ENCODE results near the gene FIBCD1. TPM values are rescaled to one million over a fixed set of nuclear protein-coding genes. Genes with fewer than 3 reads are reported as not detected.

The FIBCD1 gene
- total RNA-seq, 4 donors from 2014 or later: 4.2 TPM; not detected in 3

DNA sequence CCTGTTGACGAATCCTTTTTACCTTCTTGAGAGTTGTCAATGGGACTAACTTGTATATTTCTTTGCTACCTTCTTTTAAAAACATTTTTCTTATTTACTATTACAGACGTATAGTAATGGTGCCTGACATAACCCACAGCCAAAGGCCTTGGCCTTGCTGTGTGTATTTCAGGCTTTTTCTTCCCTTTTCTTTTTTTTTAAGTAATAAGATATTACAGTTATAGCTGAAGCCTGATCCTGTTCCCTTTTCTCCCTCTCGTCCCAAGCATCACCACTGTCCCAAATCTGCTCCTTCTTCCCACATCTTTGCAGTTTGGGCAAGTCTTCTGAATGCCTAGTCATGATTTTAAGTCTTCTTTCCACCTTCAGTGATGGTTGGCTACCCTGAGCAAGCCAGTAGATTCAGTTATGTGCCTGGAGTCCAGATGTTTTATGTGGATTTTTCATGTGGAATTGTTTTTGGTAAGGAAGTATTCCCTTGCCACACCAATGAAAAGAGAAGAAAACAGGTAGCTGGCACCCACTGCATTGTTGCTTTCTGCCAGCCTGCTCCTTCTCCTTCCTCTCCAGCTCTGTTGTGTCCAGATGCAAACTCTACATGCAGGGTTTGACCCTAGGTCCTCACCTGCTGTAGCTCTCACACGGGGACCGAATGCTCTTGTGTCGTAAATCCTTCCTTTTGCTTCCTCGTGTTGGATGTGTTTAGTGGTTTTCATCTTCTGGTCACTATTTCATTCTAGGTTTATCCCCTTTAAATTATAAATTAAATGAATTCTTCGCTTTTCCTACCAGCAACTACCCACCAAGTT lies 77.5 kb downstream of the FIBCD1 start:
- TF ChIP-seq, protein P1, sequence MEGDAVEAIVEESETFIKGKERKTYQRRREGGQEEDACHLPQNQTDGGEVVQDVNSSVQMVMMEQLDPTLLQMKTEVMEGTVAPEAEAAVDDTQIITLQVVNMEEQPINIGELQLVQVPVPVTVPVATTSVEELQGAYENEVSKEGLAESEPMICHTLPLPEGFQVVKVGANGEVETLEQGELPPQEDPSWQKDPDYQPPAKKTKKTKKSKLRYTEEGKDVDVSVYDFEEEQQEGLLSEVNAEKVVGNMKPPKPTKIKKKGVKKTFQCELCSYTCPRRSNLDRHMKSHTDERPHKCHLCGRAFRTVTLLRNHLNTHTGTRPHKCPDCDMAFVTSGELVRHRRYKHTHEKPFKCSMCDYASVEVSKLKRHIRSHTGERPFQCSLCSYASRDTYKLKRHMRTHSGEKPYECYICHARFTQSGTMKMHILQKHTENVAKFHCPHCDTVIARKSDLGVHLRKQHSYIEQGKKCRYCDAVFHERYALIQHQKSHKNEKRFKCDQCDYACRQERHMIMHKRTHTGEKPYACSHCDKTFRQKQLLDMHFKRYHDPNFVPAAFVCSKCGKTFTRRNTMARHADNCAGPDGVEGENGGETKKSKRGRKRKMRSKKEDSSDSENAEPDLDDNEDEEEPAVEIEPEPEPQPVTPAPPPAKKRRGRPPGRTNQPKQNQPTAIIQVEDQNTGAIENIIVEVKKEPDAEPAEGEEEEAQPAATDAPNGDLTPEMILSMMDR (IDR thresholded peaks at IDR 0.05; ENCODE audit: low read depth): no peak

DNA sequence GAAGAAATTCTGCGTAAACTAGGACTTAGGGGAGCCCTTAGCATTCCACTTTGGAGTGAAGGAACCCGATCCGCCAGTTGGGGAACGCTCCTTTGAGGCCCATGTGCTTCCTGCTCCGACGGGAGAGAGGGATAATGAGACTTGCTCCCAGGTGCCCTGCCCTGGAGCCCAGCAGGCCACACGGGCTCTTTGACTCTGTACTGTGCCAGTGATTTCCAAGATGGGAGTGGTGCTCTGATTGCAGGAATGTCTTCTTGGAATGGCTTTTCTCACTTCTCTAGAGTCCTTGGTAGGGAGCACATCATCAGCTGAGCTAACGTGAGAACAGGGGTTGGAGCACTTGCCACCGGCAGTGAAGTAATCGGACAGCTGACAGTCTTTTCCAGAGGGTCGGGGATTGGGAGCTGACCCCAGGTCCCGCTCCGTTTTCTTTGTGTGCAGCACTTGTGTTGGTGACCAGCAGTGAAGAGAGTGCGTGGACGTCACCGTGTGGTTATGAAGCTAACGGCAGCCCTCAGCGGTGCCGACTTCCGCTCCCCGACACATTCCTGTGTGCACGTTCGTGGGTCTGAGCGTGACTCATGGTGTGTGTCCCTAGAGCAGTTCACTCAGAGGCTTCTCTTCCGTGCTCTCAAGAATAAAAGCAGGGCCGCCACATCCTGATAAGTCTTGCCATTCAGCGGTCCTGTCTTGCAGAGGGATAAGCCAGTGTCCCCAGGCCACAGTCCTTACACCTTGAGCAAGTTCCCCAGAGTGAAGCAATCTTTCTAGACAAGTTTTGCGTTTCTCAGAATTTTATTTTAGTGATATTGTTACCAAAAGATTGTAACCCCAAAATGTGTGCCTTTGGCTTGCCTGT lies 78.4 kb downstream of the FIBCD1 start:
- TF ChIP-seq, protein P1 (IDR thresholded peaks at IDR 0.05; ENCODE audit: low read depth): no peak

DNA sequence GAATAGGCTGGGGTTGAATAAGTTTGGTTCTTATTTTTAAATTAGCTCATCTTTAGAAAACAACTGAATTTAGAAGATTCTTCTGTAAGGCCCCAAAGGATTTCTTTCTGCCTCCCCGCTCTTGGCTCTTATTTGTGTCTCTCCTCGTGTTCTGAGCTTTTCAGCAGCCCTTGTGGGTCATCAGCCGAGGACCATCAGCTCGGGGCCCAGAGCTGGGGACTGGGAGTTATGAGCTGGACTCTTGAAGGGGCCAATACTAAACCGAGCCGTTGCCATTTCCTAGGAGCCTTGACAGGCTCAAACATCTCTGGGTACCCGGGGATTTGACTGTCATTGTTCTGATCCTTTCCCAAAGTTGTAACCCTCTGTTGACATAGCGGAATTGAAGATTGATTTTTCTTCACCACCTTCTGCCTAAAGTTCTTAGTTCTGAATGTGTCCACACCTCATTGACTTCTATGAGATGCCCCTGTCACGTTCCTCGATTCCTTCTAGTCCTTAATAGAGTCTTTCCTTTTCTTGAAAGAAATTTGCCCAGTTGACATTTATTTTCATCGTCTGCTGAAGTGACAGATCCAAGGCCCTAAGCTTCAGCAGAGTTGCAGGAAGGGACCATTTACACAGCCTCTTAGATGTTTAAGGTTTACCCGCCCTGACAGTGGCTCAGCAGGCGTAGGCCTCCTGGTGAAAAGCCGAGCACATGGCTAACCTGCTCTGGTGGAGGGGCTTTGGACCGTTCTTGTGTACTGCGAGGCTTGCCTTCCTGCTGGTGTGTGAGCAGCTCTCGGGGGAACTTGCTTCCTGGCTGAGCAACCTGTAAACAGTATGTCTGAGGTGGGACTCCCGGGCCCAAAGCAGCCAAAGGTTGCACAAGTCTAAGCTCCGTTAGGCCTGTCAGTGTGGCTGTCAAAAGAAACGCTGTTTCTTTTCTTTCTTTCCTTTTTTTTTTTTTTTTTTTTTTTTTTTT lies 80.0 kb downstream of the FIBCD1 start:
- TF ChIP-seq, protein P1 (IDR thresholded peaks at IDR 0.05; ENCODE audit: low read depth): no peak

DNA sequence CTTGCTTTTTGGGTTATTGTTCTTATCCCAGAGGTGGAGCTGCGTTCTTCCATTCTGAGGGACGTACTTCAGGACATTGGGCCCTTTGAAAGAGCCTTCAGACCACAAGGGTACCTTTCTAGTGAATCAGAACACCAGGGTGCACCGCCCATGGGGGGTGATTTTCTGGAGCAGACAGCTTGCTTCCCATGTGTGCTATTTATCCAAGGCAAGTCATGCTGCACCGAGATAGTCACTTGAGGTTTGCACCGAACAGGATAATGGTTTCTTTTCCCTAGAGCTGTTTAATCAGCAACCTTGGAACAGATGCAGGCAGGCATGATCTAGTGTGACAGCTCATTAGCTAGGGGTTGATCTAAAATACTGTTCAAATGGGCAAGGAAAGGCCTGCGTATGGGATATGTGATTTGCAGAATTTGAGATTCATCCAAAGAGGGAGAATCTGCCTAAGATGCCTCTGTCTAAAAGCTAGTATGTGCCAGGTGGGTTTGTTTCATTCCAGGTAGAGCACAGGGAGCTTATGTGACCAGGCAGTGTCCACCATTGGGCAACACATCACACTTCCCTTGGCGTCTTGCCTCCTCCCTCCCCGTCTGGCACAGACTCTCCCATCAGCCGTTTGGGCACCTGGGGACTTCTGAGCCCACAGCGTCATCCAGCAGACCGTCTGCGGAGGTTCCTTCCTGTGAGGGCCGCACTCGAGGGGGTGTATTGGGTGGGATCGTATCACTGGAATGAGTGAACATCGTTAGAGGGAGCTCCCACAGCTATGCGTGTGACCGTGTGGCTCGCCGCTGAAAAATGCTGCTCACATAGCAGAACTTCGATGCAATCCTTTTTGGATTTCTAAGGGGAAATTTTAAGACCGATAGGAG lies 80.9 kb downstream of the FIBCD1 start:
- TF ChIP-seq, protein P1 (IDR thresholded peaks at IDR 0.05; ENCODE audit: low read depth): no peak

DNA sequence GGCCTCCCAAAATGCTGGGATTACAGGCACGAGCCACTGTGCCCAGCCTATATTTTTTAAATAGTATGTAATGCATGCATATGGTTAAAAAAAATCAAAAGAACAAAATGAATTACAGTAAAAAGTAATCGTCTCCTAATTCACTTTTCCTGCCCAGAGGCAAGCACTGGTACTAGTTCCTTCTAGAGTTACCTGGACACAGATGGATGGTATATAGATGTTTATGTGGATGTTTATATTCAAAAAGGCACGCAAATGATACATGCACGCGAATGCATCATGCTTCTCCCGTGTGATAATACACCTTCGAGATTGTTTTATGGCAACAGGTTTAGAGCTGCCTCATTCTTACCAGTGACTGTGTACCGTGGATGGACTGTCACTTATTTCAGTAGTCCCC lies 82.6 kb downstream of the FIBCD1 start:
- TF ChIP-seq, protein P1 (IDR thresholded peaks at IDR 0.05; ENCODE audit: low read depth): no peak

DNA sequence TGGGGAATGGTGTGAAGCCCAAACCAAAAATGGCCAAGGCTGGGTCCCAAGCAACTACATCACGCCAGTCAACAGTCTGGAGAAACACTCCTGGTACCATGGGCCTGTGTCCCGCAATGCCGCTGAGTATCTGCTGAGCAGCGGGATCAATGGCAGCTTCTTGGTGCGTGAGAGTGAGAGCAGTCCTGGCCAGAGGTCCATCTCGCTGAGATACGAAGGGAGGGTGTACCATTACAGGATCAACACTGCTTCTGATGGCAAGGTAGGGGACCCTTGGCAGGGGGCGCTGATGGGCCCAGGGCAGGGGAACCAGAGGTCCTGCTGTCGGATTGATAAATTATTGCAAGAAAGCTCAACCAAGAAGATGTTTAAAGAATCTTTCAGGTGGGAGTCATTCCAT lies 84.2 kb downstream of the FIBCD1 start:
- TF ChIP-seq, protein P1 (IDR thresholded peaks at IDR 0.05; ENCODE audit: low read depth): no peak
